Uterus (tissue), 4 donors: Measurements from ENCODE around the gene PARD3. TPM values are rescaled to one million over a fixed set of nuclear protein-coding genes. Genes with fewer than 3 reads are reported as not detected.

ENCODE experiments used
- DNase-seq, 2 donors: peaks; one replicate each; pipeline ENCODE4 v3.0.0-alpha.2; 2019 to 2020
- H3K27ac ChIP-seq, 2 donors: fragments of 200-600 bp; sonication (generic); 1 replicate in 1 of 2; 2 replicates in 1 of 2; pipeline ENCODE4 v1.5.1; 2016 to 2018
- H3K27me3 ChIP-seq, 2 donors: fragments of 200-600 bp; sonication (generic); one replicate each; pipeline ENCODE4 v1.5.1; 2018 to 2019; ENCODE audit warnings: control low read depth in 1 of 2
- H3K36me3 ChIP-seq, 2 donors: fragments of 200-600 bp; sonication (generic); one replicate each; pipeline ENCODE4 v1.5.1; 2019; ENCODE audit warnings: control low read depth in 1 of 2
- H3K4me1 ChIP-seq, 2 donors: fragments of 200-600 bp; sonication (generic); one replicate each; pipeline ENCODE4 v1.5.1; 2018 to 2019; ENCODE audit warnings: control low read depth in 1 of 2
- H3K4me3 ChIP-seq, 2 donors: fragments of 200-600 bp; sonication (generic); 1 replicate in 1 of 2; 2 replicates in 1 of 2; pipeline ENCODE4 v1.5.1; 2018 to 2019; ENCODE audit warnings: mild to moderate bottlenecking in 1 of 2
- H3K9me3 ChIP-seq, 2 donors: fragments of 200-600 bp; sonication (generic); one replicate each; pipeline ENCODE4 v1.5.1; 2019; ENCODE audit warnings: control low read depth in 1 of 2
- CTCF ChIP-seq, 4 experiments: fragments of 200-600 bp in 2 of 4; fragments of 450-650 bp in 2 of 4; sonication (generic) in 2 of 4; IDR thresholded peaks; one replicate each; pipeline ENCODE4 v1.5.1; 2016 to 2019; ENCODE audit warnings: antibody characterized with exemption in 4 of 4, mild to moderate bottlenecking in 2 of 4, moderate library complexity in 1 of 4
- POLR2A ChIP-seq, 2 donors: fragments of 450-650 bp; IDR thresholded peaks; one replicate each; pipeline ENCODE4 v1.6.1; 2016; ENCODE audit warnings: antibody characterized with exemption in 2 of 2, mild to moderate bottlenecking in 1 of 2, moderate library complexity in 1 of 2
- intact Hi-C: fragments of 100-400 bp; cut with DNase I; formaldehyde crosslinking; loops from one replicate; pipeline ENCODE4 v1.15.1; 2023; ENCODE audit warnings: low total_unique reads
- total RNA-seq, 4 donors: library from RNA; depleted of rRNA in 3 of 4; stranded (reverse); fragments of >200 nt in 3 of 4; gene quantifications; one replicate each; pipeline versions ENCODE4 v1.1.0 to v1.2.4, GENCODE V29; 2014 to 2023
- donor health status: DM: yes; HTN: yes; CAD: no.

The PARD3 gene
- total RNA-seq, 4 donors from 2014 or later, result 42.1 to 96.1 (median 51.5) TPM

- H3K4me3 ChIP-seq, result no peak overlapping the region
- H3K9me3 ChIP-seq, result no peaks in the 10 kb centered on the region
- no peaks in the 10 kb centered on the region for H3K4me1 ChIP-seq
- H3K36me3 ChIP-seq, result no peaks in the 10 kb centered on the region
- DNase-seq, result no peak
- TF ChIP-seq POLR2A (IDR thresholded peaks at IDR 0.05) (no peak), CTCF (IDR thresholded peaks at IDR 0.05) (no peak)
- no peak overlapping the region for H3K27ac ChIP-seq
- intact Hi-C loops, result no loop called here
- no peaks in the 10 kb centered on the region for H3K27me3 ChIP-seq
Observed at GRCh38 chr10:34587680-34588019, 227.4 kb downstream of the PARD3 start.

- peaks cover 0 to 3% of the 10 kb centered on the region in 2 donors for H3K4me1 ChIP-seq
- H3K9me3 ChIP-seq, result no peaks in the 10 kb centered on the region
- no peak for TF ChIP-seq CTCF (IDR thresholded peaks at IDR 0.05)
- no peak for TF ChIP-seq POLR2A (IDR thresholded peaks at IDR 0.05)
- no peaks in the 10 kb centered on the region for H3K27me3 ChIP-seq
- H3K36me3 ChIP-seq, result no peaks in the 10 kb centered on the region
- H3K27ac ChIP-seq, result no peak overlapping the region
- no peak for DNase-seq
- intact Hi-C loops, result no loop called here
- no peak overlapping the region for H3K4me3 ChIP-seq
Observed at GRCh38 chr10:34587002-34587679, 228.0 kb downstream of the PARD3 start.

- Histone ChIP-seq H3K9me3 (no peaks in the 10 kb centered on the region), H3K4me3 (no peak overlapping the region), H3K27ac (no peak overlapping the region), H3K27me3 (no peaks in the 10 kb centered on the region), H3K36me3 (no peaks in the 10 kb centered on the region), H3K4me1 (peaks cover 0 to 3% of the 10 kb centered on the region in 2 donors)
- intact Hi-C loops, result no loop called here
- no peak for TF ChIP-seq CTCF (IDR thresholded peaks at IDR 0.05)
- no peak for TF ChIP-seq POLR2A (IDR thresholded peaks at IDR 0.05)
- DNase-seq, result no peak
Observed at GRCh38 chr10:34585422-34586112, 229.5 kb downstream of the PARD3 start.

- Histone ChIP-seq H3K4me3 (no peak overlapping the region), H3K27me3 (no peaks in the 10 kb centered on the region), H3K4me1 (peaks cover 0 to 3% of the 10 kb centered on the region in 2 donors), H3K27ac (peak overlapping the region; percentile 19 to 49), H3K9me3 (no peaks in the 10 kb centered on the region), H3K36me3 (no peaks in the 10 kb centered on the region)
- peak in 1 of 2 donors; percentile 39 for DNase-seq
- no peak for TF ChIP-seq CTCF (IDR thresholded peaks at IDR 0.05)
- no peak for TF ChIP-seq POLR2A (IDR thresholded peaks at IDR 0.05)
- intact Hi-C loops, result no loop called here
Observed at GRCh38 chr10:34584164-34584563, 230.9 kb downstream of the PARD3 start.

- no peaks in the 10 kb centered on the region for H3K27me3 ChIP-seq
- peaks cover 0 to 3% of the 10 kb centered on the region in 2 donors for H3K4me1 ChIP-seq
- no peak overlapping the region for H3K4me3 ChIP-seq
- DNase-seq, result no peak
- intact Hi-C loops, result no loop called here
- peak overlapping the region; percentile 10 to 16 for H3K27ac ChIP-seq
- no peaks in the 10 kb centered on the region for H3K36me3 ChIP-seq
- no peaks in the 10 kb centered on the region for H3K9me3 ChIP-seq
- TF ChIP-seq CTCF (IDR thresholded peaks at IDR 0.05), result no peak
Observed at GRCh38 chr10:34581801-34582532, 233.1 kb downstream of the PARD3 start.
